Stimulated activated effector memory CD8-positive, alpha-beta T cell treated with anti-CD3 and anti-CD28 coated beads, Interleukin-12 subunit alpha, Interleukin-12 subunit beta, amount 100 ng/mL, for 72 hours (primary cell): ENCODE results near the gene PPP1R15A.

ENCODE experiments used
- ATAC-seq: fragments of 150-1000 bp; cut with Tn5 transposase; 2 replicates; pipeline ENCODE4 v1.10.0; 2021
- DNase-seq, 2 donors: peaks; one replicate each; pipeline ENCODE4 v3.0.0; 2021 to 2022; ENCODE audit warnings: low spot score in 2 of 2
- H3K27ac Mint-ChIP-seq: one replicate; pipeline ENCODE4 v1.8.0; 2022; ENCODE audit warnings: mild to moderate bottlenecking, mixed read lengths
- H3K36me3 Mint-ChIP-seq: one replicate; pipeline ENCODE4 v1.8.0; 2022; ENCODE audit warnings: mild to moderate bottlenecking, mixed read lengths
- H3K4me1 Mint-ChIP-seq: one replicate; pipeline ENCODE4 v1.8.0; 2022; ENCODE audit warnings: mixed read lengths
- H3K4me3 Mint-ChIP-seq: one replicate; pipeline ENCODE4 v1.8.0; 2022; ENCODE audit warnings: mild to moderate bottlenecking, mixed read lengths
- H3K9me3 Mint-ChIP-seq: one replicate; pipeline ENCODE4 v1.8.0; 2022; ENCODE audit warnings: mixed read lengths

PPP1R15A gene

GRCh38 chr19:48872182-48872883, at the start of gene PPP1R15A:
PPP1R15A (plus strand) TSS chr19:48872421; CDS start chr19:48873234, 813 bp downstream.
- Mint-ChIP-seq H3K4me1 (peaks cover 53% of the 10 kb centered on the region), H3K27ac (peak within 1 kb of the TSS; percentile 100), H3K36me3 (peaks cover 56% of the 10 kb centered on the region), H3K4me3 (peak within 1 kb of the TSS; percentile 100), H3K9me3 (no peaks in the 10 kb centered on the region)
- DNase-seq (peak; percentile 99 to 100), ATAC-seq (peak; percentile 66)

GRCh38 chr19:48822514-48822913, 49.7 kb upstream of the PPP1R15A start:
- no peak for DNase-seq
- no peaks in the 10 kb centered on the region for H3K36me3 Mint-ChIP-seq
- no peaks in the 10 kb centered on the region for H3K9me3 Mint-ChIP-seq
- no peak for ATAC-seq
- no peak overlapping the region for H3K4me3 Mint-ChIP-seq
- no peaks in the 10 kb centered on the region for H3K4me1 Mint-ChIP-seq
- H3K27ac Mint-ChIP-seq, result no peak overlapping the region

- no peak for ATAC-seq
- no peak overlapping the region for H3K27ac Mint-ChIP-seq
- H3K36me3 Mint-ChIP-seq, result no peaks in the 10 kb centered on the region
- no peaks in the 10 kb centered on the region for H3K4me1 Mint-ChIP-seq
- H3K4me3 Mint-ChIP-seq, result no peak overlapping the region
- DNase-seq, result no peak
- no peaks in the 10 kb centered on the region for H3K9me3 Mint-ChIP-seq
These were observed 45.6 kb upstream of the PPP1R15A start for GRCh38 chr19:48826606-48827020.

GRCh38 chr19:48830088-48830487, 42.1 kb upstream of the PPP1R15A start:
- Mint-ChIP-seq H3K4me3 (no peak overlapping the region), H3K27ac (no peak overlapping the region), H3K4me1 (peaks cover 6% of the 10 kb centered on the region), H3K36me3 (no peaks in the 10 kb centered on the region), H3K9me3 (no peaks in the 10 kb centered on the region)
- DNase-seq (no peak), ATAC-seq (no peak)

- DNase-seq (no peak), ATAC-seq (no peak)
- peaks cover 11% of the 10 kb centered on the region for H3K4me1 Mint-ChIP-seq
- H3K36me3 Mint-ChIP-seq, result no peaks in the 10 kb centered on the region
- no peak overlapping the region for H3K27ac Mint-ChIP-seq
- H3K4me3 Mint-ChIP-seq, result no peak overlapping the region
- no peaks in the 10 kb centered on the region for H3K9me3 Mint-ChIP-seq
These were observed 41.3 kb upstream of the PPP1R15A start for GRCh38 chr19:48830965-48831364.

- Mint-ChIP-seq H3K4me3 (no peak overlapping the region), H3K27ac (no peak overlapping the region), H3K36me3 (no peaks in the 10 kb centered on the region)
These were observed 39.2 kb upstream of the PPP1R15A start for GRCh38 chr19:48833049-48833448.

GRCh38 chr19:48833977-48834376, 38.2 kb upstream of the PPP1R15A start:
- H3K4me3 Mint-ChIP-seq, result no peak overlapping the region
- H3K4me1 Mint-ChIP-seq, result peaks cover 29% of the 10 kb centered on the region
- H3K36me3 Mint-ChIP-seq, result no peaks in the 10 kb centered on the region
- no peaks in the 10 kb centered on the region for H3K9me3 Mint-ChIP-seq
- H3K27ac Mint-ChIP-seq, result peak overlapping the region; percentile 18
- no peak for DNase-seq
- no peak for ATAC-seq

More at GRCh38 chr19:48833049-48833448, 39.2 kb upstream of the PPP1R15A start:
- H3K9me3 Mint-ChIP-seq, result no peaks in the 10 kb centered on the region
- ATAC-seq, result no peak
- H3K4me1 Mint-ChIP-seq, result peaks cover 29% of the 10 kb centered on the region
- no peak for DNase-seq

GRCh38 chr19:48835734-48836088, 36.5 kb upstream of the PPP1R15A start:
- peaks cover 29% of the 10 kb centered on the region for H3K4me1 Mint-ChIP-seq
- DNase-seq, result peak; percentile 94 to 98

GRCh38 chr19:48836089-48837017, 35.9 kb upstream of the PPP1R15A start, which contains the start of gene HSD17B14:
HSD17B14 (minus strand) TSS chr19:48836491; CDS start chr19:48836411, 80 bp downstream.
- DNase-seq (no peak), ATAC-seq (peak; percentile 27)
- H3K4me3 Mint-ChIP-seq, result peak within 1 kb of the TSS; percentile 85
- peaks cover 29% of the 10 kb centered on the region for H3K4me1 Mint-ChIP-seq
- H3K36me3 Mint-ChIP-seq, result no peaks in the 10 kb centered on the region
- H3K27ac Mint-ChIP-seq, result peak within 1 kb of the TSS; percentile 91
- no peaks in the 10 kb centered on the region for H3K9me3 Mint-ChIP-seq

More at GRCh38 chr19:48835734-48836088, 36.5 kb upstream of the PPP1R15A start:
- peak overlapping the region; percentile 91 for H3K27ac Mint-ChIP-seq
- H3K36me3 Mint-ChIP-seq, result no peaks in the 10 kb centered on the region
- H3K4me3 Mint-ChIP-seq, result peak overlapping the region; percentile 85
- ATAC-seq, result peak; percentile 97
- H3K9me3 Mint-ChIP-seq, result no peaks in the 10 kb centered on the region

- Mint-ChIP-seq H3K36me3 (no peaks in the 10 kb centered on the region), H3K27ac (peak overlapping the region; percentile 91), H3K9me3 (no peaks in the 10 kb centered on the region), H3K4me1 (peaks cover 29% of the 10 kb centered on the region), H3K4me3 (peak overlapping the region; percentile 85)
- peak; percentile 69 to 92 for DNase-seq
- peak; percentile 87 for ATAC-seq
These were observed 35.1 kb upstream of the PPP1R15A start for GRCh38 chr19:48837051-48837524.

GRCh38 chr19:48837687-48838086, 34.5 kb upstream of the PPP1R15A start:
- peak overlapping the region; percentile 85 for H3K4me3 Mint-ChIP-seq
- no peak overlapping the region for H3K27ac Mint-ChIP-seq
- ATAC-seq, result no peak
- DNase-seq, result no peak
- no peaks in the 10 kb centered on the region for H3K36me3 Mint-ChIP-seq
- H3K9me3 Mint-ChIP-seq, result no peaks in the 10 kb centered on the region
- H3K4me1 Mint-ChIP-seq, result peaks cover 33% of the 10 kb centered on the region

- no peak overlapping the region for H3K27ac Mint-ChIP-seq
- no peaks in the 10 kb centered on the region for H3K36me3 Mint-ChIP-seq
- H3K4me1 Mint-ChIP-seq, result peaks cover 23% of the 10 kb centered on the region
- no peak for DNase-seq
- no peak for ATAC-seq
- H3K4me3 Mint-ChIP-seq, result no peak overlapping the region
- no peaks in the 10 kb centered on the region for H3K9me3 Mint-ChIP-seq
These were observed 31.2 kb upstream of the PPP1R15A start for GRCh38 chr19:48841047-48841446.

GRCh38 chr19:48841571-48841970, 30.6 kb upstream of the PPP1R15A start:
- DNase-seq (no peak), ATAC-seq (no peak)
- Mint-ChIP-seq H3K4me3 (no peak overlapping the region), H3K9me3 (no peaks in the 10 kb centered on the region), H3K27ac (no peak overlapping the region), H3K36me3 (no peaks in the 10 kb centered on the region), H3K4me1 (peaks cover 18% of the 10 kb centered on the region)

GRCh38 chr19:48842789-48843162, 29.4 kb upstream of the PPP1R15A start:
- H3K27ac Mint-ChIP-seq, result peak overlapping the region; percentile 60
- ATAC-seq (peak; percentile 65), DNase-seq (peak; percentile 53 to 77)
- no peak overlapping the region for H3K4me3 Mint-ChIP-seq
- no peaks in the 10 kb centered on the region for H3K9me3 Mint-ChIP-seq
- peaks cover 9% of the 10 kb centered on the region for H3K4me1 Mint-ChIP-seq
- H3K36me3 Mint-ChIP-seq, result no peaks in the 10 kb centered on the region

GRCh38 chr19:48844472-48844871, 27.7 kb upstream of the PPP1R15A start:
- ATAC-seq, result no peak
- Mint-ChIP-seq H3K9me3 (no peaks in the 10 kb centered on the region), H3K27ac (no peak overlapping the region), H3K4me1 (peaks cover 6% of the 10 kb centered on the region), H3K4me3 (no peak overlapping the region), H3K36me3 (no peaks in the 10 kb centered on the region)
- no peak for DNase-seq
